ENCODE results near the gene MARS1. TPM values are rescaled to one million over a fixed set of nuclear protein-coding genes. Genes with fewer than 3 reads are reported as not detected.

Gene MARS1
- total RNA-seq, 2 donors from 2014 or later = 254 to 263 TPM

DNA sequence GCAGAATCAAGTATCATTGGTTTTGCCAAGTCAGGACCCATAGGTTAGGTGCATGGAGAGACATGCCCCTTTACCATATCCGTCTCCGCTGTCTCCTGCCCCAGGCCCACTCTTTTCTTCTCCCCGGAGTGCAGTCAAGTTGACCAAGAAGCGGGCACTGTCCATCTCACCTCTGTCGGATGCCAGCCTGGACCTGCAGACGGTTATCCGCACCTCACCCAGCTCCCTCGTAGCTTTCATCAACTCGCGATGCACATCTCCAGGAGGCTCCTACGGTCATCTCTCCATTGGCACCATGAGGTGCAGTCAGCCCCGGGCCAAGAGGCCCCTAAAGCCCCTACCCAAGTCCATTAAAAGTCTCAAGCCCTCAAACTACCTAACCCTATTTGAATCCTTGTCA lies 23.3 kb upstream of the MARS1 start:
- Mint-ChIP-seq H3K4me3 (no peak overlapping the region), H3K36me3 (ENCODE audit: low read depth) (no peaks in the 10 kb centered on the region), H3K4me1 (peaks cover 13% of the 10 kb centered on the region), H3K9me3 (no peaks in the 10 kb centered on the region), H3K27ac (no peak overlapping the region), H3K27me3 (ENCODE audit: insufficient read depth) (peaks cover 50% of the 10 kb centered on the region)
- Histone ChIP-seq H3K4me1 (ENCODE audit: control insufficient read depth, insufficient read depth, low read length) (no peaks in the 10 kb centered on the region), H3K36me3 (ENCODE audit: control insufficient read depth, insufficient read depth, low read length) (no peaks in the 10 kb centered on the region), H3K27ac (ENCODE audit: low read depth, low read length) (no peak overlapping the region), H3K4me3 (ENCODE audit: low read length) (no peak overlapping the region), H3K27me3 (ENCODE audit: control insufficient read depth, insufficient read depth, low read length, poor library complexity, severe bottlenecking) (peaks cover 35% of the 10 kb centered on the region), H3K9me3 (ENCODE audit: control insufficient read depth, low read length) (no peaks in the 10 kb centered on the region), H3K9ac (ENCODE audit: extremely low read depth, low read length, poor library complexity, severe bottlenecking) (no peak overlapping the region)
- 94 to 96% methylated on average over 12 of the region's 12 CpGs for WGBS, 2 experiments (ENCODE audit: insufficient coverage in 1 of 2, insufficient read length in 1 of 2)
- TF ChIP-seq, protein P1, sequence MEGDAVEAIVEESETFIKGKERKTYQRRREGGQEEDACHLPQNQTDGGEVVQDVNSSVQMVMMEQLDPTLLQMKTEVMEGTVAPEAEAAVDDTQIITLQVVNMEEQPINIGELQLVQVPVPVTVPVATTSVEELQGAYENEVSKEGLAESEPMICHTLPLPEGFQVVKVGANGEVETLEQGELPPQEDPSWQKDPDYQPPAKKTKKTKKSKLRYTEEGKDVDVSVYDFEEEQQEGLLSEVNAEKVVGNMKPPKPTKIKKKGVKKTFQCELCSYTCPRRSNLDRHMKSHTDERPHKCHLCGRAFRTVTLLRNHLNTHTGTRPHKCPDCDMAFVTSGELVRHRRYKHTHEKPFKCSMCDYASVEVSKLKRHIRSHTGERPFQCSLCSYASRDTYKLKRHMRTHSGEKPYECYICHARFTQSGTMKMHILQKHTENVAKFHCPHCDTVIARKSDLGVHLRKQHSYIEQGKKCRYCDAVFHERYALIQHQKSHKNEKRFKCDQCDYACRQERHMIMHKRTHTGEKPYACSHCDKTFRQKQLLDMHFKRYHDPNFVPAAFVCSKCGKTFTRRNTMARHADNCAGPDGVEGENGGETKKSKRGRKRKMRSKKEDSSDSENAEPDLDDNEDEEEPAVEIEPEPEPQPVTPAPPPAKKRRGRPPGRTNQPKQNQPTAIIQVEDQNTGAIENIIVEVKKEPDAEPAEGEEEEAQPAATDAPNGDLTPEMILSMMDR (conservative IDR thresholded peaks at IDR 0.05) = no peak
- no peak for DNase-seq

DNA sequence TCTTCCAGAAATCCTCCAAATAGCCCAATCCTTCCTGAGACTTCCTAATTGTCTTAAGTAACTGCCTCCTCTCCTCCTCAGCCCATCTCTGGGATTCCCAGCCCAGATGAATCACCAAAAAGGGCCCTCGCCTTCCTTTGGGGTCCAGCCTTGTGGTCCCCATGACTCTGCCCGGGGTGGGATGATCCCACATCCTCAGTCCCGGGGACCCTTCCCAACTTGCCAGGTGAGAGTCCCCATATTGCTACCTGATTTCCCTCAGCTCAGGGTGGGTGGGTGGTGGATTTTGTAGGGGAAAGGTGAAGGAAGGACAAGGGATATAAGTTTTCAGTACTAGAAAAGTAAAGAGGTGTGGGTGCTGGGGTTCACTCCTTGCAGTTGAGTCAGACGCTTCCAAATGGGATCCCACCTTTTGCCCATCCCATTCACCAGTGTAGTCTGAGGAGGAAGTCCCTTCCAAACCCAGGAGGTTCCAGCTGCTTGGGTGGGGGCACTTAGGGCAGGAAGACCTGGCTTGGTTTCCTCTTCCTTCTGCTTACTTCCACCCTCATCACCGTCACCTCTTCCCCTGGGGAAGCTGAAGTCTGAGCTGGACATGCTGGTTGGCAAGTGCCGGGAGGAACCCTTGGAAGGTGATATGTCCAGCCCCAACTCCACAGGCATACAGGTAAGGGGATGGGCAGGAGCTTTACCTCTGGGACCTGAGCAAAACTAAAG lies 22.7 kb upstream of the MARS1 start:
- no peaks in the 10 kb centered on the region for H3K4me1 ChIP-seq (ENCODE audit: control insufficient read depth, insufficient read depth, low read length)
- no peak overlapping the region for H3K9ac ChIP-seq (ENCODE audit: extremely low read depth, low read length, poor library complexity, severe bottlenecking)
- 80 to 92% methylated on average over 1 to 6 of the region's 6 CpGs for WGBS, 2 experiments (ENCODE audit: insufficient coverage in 1 of 2, insufficient read length in 1 of 2)
- DNase-seq = no peak
- H3K9me3 ChIP-seq (ENCODE audit: control insufficient read depth, low read length) = no peaks in the 10 kb centered on the region
- no peaks in the 10 kb centered on the region for H3K36me3 ChIP-seq (ENCODE audit: control insufficient read depth, insufficient read depth, low read length)
- Mint-ChIP-seq H3K36me3 (ENCODE audit: low read depth) (no peaks in the 10 kb centered on the region), H3K9me3 (no peaks in the 10 kb centered on the region), H3K27ac (no peak overlapping the region), H3K4me1 (peaks cover 12% of the 10 kb centered on the region), H3K4me3 (no peak overlapping the region), H3K27me3 (ENCODE audit: insufficient read depth) (peaks cover 49% of the 10 kb centered on the region)
- no peak overlapping the region for H3K4me3 ChIP-seq (ENCODE audit: low read length)
- no peak overlapping the region for H3K27ac ChIP-seq (ENCODE audit: low read depth, low read length)
- TF ChIP-seq, protein P1 (conservative IDR thresholded peaks at IDR 0.05) = no peak
- peaks cover 32% of the 10 kb centered on the region for H3K27me3 ChIP-seq (ENCODE audit: control insufficient read depth, insufficient read depth, low read length, poor library complexity, severe bottlenecking)

DNA sequence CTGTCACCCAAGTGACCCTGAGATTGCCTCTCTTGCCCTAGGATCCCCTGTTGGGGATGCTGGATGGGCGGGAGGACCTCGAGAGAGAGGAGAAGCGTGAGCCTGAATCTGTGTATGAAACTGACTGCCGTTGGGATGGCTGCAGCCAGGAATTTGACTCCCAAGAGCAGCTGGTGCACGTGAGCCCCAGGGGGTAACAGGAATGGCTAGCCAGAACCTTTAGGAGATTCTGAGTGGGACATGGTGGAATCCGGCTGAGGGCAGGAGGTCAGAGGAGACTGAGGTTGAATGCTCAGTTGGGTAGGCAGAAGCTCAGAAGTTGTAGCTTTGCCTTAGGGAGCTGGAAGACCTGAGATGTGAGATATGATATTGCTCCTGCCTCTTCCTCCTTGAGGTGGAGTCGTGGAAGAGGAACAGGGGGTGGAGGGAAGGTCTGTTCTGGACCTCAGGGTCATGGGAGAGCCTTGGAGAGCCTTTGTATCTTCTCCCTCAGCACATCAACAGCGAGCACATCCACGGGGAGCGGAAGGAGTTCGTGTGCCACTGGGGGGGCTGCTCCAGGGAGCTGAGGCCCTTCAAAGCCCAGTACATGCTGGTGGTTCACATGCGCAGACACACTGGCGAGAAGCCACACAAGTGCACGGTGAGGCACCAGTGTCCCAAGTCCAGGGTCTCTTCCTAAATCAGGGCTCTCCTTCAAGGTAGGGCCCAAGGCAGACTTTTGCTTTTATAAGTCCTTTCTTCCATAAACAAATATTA lies 21.9 kb upstream of the MARS1 start:
- Histone ChIP-seq H3K27me3 (ENCODE audit: control insufficient read depth, insufficient read depth, low read length, poor library complexity, severe bottlenecking) (peaks cover 25% of the 10 kb centered on the region), H3K4me1 (ENCODE audit: control insufficient read depth, insufficient read depth, low read length) (no peaks in the 10 kb centered on the region), H3K9ac (ENCODE audit: extremely low read depth, low read length, poor library complexity, severe bottlenecking) (no peak overlapping the region), H3K4me3 (ENCODE audit: low read length) (no peak overlapping the region), H3K27ac (ENCODE audit: low read depth, low read length) (no peak overlapping the region), H3K36me3 (ENCODE audit: control insufficient read depth, insufficient read depth, low read length) (no peaks in the 10 kb centered on the region), H3K9me3 (ENCODE audit: control insufficient read depth, low read length) (no peaks in the 10 kb centered on the region)
- Mint-ChIP-seq H3K4me1 (peaks cover 8% of the 10 kb centered on the region), H3K27me3 (ENCODE audit: insufficient read depth) (peaks cover 43% of the 10 kb centered on the region), H3K9me3 (no peaks in the 10 kb centered on the region), H3K27ac (no peak overlapping the region), H3K4me3 (no peak overlapping the region), H3K36me3 (ENCODE audit: low read depth) (no peaks in the 10 kb centered on the region)
- 92 to 93% methylated on average over 7 to 13 of the region's 14 CpGs for WGBS, 2 experiments (ENCODE audit: insufficient coverage in 1 of 2, insufficient read length in 1 of 2)
- TF ChIP-seq, protein P1 (conservative IDR thresholded peaks at IDR 0.05) = no peak
- no peak for DNase-seq

All from endodermal cell (in vitro differentiated cells).